Measurements from ENCODE around the gene IFI27L1.

- TF ChIP-seq CTCF (conservative IDR thresholded peaks at IDR 0.05): no peak
- TF ChIP-seq ZFX (IDR thresholded peaks at IDR 0.05): no peak
Measured at GRCh38 chr14:94138251-94138650, 57.1 kb downstream of the IFI27L1 start.

Measured in C4-2B (cell line).